Activated gamma-delta T cell (primary cell): ENCODE results near the gene GNG7.
"Not testable (repeated sequence)": the region's sequence is repeated elsewhere in the genome, so short reads cannot be mapped to it uniquely, and the experiment has no call there.

Experiments
- DNase-seq: peaks from one replicate; lab custom pipeline; 2025; lab: John Stamatoyannopoulos, UW

Gene GNG7

DNA sequence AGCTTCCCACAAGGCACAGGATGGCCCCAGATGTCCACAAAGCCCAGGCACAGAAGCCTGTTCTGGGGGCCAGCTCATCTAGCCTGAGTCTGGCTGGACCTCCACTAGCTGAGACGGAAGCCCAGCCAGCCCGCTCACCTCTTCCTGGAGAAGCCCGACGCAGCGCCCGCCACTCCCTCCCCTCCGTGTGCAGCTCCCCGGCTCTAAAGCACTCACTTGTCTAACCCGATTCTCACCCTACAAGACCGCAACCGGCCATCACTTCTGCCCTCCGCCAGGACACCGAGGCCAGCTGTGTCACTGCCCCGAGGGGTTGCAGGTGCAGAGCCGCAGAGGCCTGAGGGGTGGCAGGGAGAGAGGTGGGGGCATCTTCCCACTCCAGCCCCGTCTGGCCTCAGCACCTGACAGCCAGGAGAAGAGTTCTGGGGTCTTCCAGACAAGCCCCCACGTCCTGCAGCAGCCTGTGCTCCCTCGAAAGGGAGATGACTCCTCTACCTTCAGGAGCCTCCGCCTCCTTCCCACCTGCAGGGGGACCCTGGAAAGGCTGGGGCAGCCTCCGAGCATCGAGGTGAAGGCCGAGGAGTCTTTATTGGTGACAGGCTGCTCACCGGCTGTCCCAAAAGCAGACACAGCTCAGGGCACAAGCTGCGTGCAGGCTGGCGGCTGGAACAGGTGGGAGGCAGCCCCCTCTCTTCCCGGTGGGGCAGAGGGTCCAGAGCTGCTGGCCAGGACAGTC, 24.6 kb upstream of the GNG7 start:
- no peak for DNase-seq

DNA sequence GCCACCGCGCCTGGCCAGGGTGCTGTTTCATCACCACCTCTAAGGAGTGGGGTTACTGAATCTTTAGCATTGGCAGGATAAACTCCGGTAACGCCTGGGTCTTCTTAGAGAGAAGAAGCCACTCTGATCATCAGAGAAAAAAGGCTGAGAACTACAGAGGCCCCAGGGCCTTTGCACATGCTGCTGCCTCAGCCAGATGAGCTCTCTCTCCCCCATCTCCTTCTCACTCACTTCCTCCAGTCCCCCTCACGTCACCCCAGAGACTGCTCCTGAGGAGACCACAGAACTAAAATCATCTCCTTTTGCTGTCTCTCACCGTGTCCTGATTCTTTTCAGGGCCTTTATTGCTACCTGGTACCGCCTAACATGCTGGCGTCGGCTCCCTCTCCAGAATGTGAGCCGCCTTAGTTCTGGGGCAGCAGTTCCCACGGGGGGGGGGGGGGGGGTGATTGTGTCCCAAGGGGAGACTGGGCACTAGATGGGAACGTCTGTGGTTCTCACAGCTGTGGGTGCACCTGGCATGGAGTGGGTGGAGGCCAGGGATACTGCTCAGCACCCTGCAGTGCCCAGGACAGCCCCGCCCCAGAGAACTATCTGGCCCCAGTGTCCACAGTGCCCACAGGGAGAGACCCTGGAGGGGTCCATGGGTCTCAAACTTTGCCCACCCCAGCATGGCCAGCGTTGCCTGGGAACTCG, 23.8 kb upstream of the GNG7 start:
- DNase-seq = no peak

DNA sequence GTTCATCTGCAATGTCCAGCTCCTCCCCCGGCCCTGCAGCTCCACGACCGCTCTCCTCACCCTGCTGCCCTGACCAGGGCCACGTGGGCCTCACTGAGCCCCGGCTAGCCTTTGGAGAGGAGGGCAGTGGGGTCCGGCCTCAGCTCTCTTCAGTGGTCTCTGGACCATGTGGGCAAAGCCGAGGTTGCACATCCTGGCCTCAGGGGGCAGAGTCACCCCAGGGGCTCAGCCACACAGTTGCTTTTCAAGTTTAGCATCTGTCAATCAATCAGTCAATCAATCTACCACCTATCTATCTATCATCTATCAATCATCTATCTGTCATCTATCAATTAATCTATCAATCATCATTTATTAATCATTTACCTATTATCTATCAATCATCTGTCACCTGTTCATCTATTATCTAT, 21.7 kb upstream of the GNG7 start:
- DNase-seq = no peak

DNA sequence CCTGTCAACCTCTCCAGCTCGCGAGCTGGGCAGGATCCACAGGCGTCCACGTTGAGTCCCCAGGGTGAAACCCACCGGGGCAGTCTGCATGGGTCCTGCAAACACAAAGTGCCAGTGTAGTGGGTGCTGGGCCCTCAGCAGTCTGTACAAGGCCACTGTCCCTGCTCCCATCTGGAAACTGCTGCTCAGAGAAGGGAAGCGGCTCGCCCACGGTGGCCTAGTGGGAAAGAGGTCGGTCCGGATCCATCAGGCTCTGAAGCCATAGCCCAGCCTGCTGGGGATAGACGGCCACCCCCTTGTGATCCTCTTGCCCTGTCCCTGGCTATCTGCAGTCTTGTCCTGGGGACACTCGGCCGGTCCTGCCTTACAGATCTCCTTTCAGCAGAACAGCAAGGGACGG, 21.3 kb upstream of the GNG7 start:
- no peak for DNase-seq

DNA sequence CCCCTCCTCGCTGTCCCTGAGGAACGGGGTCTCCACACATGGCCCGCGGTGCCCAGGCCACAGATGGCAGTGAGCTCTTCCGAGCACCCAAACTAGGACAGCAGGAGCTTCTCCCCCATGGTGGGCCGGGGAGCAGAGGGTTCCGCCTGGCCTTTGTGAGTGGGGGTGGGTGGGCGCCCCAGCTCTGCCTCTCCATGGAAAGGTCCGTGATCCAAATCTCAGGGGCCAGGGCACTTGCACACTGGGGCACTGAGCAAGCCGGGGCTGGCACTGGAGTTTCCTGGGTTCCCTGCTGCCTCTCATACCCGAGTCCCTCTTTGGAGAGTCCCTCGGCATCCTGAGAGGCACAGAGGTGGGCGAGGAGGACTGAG, 20.8 kb upstream of the GNG7 start:
- DNase-seq = no peak

DNA sequence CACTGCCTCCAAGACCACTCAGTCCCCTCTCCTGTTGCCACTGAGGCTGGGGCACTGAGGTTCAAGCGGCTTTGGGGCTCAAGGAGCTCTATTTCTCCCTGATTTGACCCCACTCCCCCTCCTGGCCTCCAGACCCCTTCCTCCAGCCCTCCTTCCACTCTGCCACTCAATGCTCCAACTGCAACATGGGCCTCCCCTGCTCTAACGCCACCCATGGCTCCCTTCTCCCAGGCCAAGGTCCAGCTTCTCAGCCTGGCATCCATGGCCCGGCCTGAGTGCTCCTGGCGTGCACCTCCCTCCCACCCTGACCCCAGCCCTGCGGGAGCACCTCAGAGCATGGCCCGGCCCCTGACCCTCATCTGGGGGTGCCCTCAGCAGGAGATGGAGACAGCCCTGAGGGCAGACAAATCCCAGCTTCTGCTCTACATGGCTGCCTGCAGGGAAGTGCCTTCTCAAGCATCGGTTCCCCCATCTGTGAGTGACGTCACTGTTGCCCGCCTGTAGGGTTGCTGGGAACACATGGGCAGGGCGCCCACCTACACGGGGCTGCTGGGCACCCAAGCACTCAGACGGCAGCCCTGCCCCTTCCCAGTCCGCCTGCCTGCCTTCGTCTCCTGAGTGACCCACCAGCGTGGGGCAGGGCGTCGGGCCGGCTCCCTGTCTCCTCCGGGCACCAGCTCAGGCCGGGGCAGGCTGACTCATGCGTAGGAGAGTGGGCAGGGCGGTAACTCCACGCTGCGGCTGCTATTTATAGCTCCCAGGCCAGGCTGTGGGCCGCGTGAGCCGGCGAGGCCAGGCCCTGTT, 20.2 kb upstream of the GNG7 start:
- no peak for DNase-seq

DNA sequence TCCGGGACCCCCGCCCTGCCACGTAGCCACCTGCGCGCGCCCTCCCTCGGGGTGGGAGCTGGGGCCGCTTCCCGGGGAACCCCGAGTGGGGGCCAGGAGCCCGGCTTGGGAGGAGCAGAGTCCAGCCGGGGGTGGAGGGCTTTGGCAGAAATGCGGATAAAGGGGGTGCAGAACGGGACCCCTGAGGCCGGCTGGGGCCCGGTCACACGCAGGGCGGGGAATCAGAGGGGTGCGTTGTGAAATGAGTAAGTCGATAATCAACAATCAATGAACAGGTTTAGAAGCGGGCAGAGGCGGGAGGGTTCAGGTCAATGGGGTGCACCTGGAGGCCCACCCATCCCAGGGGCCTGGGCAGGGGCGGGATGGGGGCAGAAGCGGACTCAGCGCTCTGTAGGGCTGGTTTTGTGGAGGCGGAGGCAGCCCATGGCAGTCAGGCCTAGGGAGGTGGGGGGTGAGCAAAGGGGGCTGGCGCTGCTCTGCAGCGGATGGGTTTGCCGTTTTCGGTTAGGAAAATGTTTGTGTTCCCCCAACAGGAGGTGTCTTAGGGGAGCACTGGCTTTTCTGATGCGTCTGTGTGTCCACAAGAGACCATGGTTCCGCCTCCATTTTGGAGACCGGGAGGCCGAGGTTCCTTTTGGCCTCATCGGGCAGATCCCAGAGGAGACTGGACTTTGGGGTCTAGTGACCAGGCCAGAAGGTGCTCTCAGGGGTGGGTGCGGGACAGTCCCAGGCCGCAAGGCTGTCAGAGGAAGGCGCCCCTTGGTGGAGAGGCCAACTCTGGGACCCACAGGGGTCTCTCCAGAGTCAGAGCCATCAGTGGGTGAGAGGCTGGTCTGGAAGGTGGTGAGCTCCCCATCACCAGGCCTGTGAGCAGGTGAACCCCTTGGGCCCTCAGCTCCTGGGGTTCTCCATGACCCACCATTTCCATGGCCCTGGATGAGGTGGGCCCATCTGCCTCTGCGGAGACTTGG, 19.4 kb upstream of the GNG7 start:
- DNase-seq = no peak

DNA sequence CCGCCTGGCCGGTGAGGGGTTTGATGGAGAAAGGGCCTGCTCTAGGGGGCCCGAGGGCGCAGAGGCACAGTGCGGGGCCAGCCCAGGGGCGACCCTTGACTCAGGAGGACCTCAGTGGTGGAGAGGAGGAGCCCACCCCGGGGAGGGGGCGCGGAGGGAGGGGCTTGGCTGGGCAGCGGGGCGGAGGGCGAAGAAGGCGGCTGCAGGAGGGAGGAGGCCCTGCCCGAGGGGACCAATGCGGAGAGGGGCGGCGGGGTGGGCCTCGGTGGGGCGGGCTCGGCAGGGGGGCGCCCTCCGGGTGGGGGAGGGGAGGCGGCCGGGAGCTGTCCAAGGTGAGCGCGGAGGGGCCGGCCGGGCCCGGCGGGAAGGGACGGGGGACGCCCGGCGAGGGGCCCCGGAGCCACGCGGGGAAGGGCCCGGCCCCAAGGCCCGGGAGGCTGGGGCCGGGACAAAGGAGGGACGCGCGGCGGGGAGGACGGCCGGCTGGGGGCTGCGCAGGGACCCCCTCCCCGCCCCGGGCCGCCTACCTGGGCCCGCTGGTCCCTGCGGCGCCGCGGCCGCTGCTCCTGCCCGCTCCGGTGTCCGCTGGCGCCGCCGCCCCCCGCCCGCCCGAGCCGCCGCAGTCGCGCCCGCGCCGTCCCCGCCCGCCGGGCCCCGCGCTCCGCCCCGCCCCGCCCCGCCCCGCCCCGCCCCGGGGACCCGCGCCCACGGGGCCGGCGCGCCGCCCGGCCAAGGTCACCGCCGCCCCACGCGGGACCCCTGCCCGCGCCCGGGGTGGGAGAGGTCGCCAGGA, 18.5 kb upstream of the GNG7 start, which contains the start of gene DIRAS1:
DIRAS1 (minus strand) TSS at position 596 of the 793 bp plus-strand sequence. CDS start 3,566 bp downstream, outside the sequence.
- no peak for DNase-seq

DNA sequence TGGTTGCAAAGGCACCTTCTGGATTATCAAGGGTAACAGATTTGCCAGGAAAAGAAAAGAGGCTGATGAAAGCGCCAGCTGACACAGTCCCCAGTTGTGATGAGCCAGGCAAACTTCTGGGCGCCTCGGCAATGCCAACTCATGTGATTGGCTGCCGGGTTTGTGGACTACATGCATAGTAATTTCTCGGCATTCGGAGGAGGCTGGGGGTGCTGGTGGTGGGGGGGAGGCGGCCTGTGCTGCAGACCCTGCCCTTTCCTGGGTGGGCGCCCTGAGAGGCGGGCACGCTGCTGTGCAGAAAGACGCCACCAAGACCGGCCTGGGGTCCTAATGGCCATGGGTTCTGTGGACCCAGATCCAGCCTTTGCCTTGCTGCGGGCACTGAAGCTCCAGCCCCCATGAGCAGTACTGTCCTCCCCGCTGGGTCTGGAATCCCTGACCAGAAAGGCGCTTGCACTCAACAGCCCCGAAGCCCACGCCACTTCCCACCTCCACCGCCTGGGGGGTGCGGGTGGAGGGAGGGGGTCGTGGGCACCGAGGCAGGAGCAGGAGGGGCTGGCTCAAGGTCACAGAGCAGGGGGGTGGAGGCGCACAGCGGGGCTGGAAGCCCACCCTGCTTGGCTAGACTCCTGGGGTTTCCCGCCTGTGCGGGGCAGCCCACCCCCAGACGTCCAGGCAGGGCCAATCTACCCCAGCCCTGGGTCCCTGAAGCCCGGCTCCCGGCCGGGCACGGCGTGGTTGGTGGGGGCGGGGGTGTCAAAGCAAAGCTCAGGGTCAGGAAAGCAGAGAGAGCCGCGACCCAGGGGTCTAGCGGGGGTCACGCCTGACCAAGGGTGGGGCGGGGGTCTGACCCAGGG, 17.7 kb upstream of the GNG7 start:
- no peak for DNase-seq

DNA sequence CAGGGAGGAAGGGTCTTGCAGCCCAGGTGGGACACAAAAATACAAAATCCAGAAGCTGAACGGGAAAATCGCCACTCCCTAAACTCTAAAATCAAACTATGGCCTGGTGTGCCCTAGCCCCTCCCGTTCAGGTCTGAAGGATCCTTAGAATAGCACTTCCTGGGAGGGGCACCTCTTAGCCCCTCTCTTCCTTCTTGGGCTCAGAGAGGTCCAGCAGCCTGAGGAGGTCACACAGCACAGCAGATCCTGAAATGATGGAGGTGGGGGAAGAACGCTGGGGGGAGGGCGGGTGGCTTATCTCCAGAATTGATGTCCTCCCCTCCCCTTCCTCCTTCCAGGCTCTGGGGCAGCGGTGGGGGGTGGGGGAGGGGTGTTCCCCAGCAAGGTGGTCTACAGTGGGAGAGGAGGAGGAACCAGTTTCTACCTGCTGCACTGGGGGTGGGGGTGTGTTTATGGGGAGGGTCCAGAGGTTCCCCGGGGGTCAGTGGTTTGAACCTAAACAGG, 16.8 kb upstream of the GNG7 start:
- no peak for DNase-seq

DNA sequence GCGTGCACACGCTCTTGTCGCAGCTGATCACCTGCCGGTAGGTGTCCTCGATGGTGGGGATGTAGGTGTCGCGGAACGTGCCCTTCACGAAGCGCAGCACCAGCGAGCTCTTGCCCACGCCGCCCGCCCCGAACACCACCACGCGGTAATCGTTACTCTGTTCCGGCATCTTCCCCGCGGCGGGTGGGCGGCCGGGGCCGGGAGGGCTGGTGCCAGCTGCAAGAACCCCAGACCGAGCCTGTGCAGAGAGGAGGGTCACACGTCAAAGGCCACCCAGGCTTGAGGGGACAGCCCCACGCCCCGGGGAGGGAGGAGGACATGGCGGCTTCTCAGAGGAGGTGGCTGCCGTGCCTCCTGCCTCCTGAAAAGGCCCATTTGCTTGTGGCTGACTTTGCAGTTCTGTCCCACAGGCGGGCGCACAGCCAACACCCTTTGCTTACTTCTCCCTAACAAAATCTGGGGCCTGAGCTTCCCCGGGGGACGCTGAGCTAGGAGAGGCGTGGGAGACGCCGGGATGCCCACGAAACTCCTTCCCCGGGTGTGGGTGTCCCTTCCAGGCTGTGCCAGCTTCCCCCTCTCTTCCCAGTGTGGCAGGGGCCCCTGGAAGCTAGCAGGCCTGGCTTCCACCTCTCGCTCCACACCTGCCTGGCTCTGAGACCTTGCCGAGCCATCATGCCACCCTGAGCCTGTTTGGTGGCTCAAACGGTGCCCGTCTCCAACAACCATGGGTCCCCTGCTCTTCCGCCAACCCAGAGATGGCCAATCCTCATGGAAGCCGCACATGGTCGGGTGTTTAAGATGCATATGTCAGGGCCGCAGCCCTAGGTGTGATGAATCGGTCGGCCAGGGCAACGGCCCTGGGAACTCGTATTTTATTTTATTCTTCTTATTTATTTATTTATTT, 15.4 kb upstream of the GNG7 start:
- DNase-seq = no peak

DNA sequence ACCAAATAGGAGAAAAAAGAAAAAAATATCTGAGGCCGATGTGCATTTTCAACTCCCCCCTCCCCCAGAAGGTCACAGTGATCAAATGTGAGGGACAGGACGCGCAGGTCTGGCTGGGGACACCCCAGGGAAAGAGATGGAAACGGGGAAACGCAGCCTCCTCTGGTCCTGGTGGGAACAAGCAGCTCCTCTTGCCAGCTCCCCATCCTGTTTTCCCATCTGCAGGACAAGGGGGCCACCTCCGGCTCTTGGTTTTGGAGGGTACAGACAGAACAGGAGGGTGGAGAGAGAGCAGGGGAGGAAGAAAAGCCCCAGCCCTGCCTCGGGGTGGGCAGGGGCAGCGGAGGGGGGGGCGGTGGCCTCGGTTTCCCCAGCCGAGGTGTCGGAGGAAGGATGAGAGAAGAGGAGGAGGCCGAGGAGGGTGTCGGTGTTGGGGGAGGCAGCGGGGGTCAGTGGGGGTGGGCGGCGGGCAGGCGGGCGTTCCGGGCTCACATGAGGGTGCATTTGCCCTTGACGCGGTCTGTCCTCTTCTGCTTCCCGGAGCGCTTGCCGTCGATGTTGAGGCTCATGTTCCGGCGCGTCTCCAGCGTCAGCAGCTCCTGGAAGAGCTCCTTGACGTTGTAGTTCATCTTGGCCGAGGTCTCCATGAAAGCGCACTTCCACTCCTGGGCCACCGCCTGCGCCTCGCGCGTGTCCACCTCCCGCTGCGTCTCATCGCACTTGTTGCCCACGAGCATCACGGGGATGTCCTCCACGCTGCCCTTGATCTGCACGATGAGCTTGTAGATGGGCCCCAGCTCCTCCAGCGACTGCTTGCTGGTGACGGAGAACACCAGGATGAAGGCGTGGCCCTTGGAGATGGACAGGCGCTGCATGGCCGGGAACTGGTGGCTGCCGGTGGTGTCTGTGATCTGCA, 14.5 kb upstream of the GNG7 start:
- no peak for DNase-seq

DNA sequence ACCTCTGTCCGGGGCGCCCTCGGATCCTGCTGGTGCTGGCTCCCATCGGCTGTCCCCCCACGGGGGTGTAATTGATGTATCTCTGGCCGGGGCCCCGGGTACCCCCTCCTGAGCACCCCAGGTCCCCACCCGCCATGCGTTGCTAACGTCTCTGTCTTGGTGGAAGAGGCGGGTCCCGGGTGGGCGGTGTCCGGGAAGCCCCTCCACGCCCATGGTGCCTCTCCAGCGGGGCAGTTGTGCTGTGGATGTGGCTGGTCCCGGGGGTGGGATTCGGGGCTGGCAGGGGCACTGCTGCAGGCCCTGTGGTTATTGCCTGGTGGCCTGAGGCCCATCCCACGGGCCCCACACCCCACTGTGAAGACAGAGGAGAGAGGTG, 13.8 kb upstream of the GNG7 start:
- no peak for DNase-seq

DNA sequence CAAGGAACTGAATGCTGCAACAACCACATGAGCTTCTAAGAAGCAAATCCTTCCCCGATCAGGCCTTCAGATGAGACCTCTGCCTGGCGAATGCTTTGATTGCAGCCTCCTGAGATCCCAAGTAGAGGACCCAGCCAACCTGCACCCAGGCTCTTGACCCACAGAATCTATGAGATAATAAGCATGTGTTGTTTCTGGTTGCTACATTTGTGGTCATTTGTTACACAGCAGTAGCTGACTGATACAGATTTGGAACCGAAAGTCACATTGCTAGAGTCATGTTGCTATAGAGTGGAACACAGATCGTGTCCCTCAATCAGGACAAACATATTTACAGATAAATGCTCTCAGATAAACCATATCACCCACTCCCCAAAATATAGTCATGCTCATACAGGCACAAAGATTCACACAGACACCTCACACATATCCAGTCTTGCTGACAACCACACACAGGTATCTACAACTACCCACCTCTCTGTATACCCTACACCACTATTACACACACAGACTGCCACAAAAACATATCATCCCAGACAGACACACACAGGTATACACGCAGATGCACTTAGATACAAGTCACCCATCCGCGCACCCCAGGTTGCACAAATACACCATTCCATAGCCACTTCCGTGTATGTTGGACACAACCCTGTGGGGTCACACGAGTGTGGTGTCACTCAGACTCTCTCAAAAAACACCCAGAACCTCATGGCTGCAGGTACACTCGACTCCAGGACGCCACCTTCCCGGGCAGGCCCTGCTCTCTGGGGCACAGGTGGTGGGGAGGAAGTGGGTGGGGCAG, 13.2 kb upstream of the GNG7 start:
- DNase-seq = no peak

DNA sequence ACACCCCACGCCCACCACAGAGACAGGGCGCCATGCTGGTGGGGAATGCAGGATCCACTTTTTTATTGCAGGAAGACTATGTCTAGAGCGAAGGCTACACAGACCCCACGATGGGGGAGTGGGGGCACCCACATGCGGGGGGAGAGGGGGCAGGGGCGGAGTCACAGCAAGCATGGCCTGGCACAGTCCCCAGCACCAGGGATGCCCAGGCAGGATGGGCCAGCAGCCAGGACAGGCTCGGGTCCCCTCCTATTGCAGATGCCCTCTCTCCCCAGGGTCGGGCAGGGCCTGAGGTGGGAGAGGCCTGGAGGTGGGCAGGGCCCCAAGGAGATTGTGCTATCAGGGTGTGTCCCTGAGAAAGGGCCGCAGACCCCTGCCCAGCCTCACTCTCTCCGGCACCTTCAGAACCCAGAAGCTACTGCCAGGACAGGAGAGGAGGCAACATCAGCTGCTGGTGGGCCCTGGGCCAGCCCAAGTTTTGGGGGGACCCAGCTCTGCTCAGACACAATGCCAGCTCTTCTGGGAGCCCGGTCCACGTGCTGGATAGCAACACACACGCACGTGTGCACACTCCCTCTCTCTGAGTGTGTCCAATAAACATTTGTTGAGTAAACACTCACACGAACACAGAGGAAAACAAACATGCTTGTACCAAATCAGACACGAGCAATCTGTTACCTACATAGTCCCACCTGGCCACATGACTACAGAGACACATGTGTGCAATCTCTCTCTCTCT, 12.2 kb upstream of the GNG7 start:
- no peak for DNase-seq

DNA sequence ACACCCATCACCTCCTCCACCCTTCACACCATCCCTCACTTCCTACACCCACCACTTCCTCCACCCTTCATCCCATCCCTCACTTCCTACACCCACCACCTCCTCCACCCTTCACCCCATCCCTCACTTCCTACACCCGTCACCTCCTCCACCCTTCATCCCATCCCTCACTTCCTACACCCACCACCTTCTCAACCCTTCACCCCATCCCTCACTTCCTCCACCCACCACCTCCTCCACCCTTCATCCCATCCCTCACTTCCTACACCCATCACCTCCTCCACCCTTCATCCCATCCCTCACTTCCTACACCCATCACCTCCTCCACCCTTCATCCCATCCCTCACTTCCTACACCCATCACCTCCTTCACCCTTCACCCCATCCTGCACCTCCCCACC, 11.6 kb upstream of the GNG7 start:
- DNase-seq = not testable (repeated sequence)
